MV-4-11 (cell line): Measurements from ENCODE around the gene TSPAN32.

Experiments used
- DNase-seq: peaks from one replicate; lab custom pipeline; 2025; lab: John Stamatoyannopoulos, UW

Gene TSPAN32

GRCh38 chr11:2304506-2305139 is 2.8 kb downstream of the TSPAN32 start:
- DNase-seq, result no peak

- DNase-seq, result peak; percentile 51
These were observed 3.4 kb downstream of the TSPAN32 start for GRCh38 chr11:2305140-2305778.

GRCh38 chr11:2305788-2306451 is 4.1 kb downstream of the TSPAN32 start:
- no peak for DNase-seq

GRCh38 chr11:2306452-2306823 is 4.6 kb downstream of the TSPAN32 start:
- no peak for DNase-seq

GRCh38 chr11:2306877-2307500 is 5.2 kb downstream of the TSPAN32 start:
- no peak for DNase-seq

GRCh38 chr11:2307501-2308331 is 5.9 kb downstream of the TSPAN32 start:
- DNase-seq, result no peak

GRCh38 chr11:2308713-2309112 is 6.9 kb downstream of the TSPAN32 start:
- no peak for DNase-seq

GRCh38 chr11:2309251-2310072 is 7.6 kb downstream of the TSPAN32 start:
- no peak for DNase-seq

GRCh38 chr11:2310073-2310785 is 8.4 kb downstream of the TSPAN32 start:
- DNase-seq, result no peak

GRCh38 chr11:2310786-2311352 is 9.1 kb downstream of the TSPAN32 start:
- no peak for DNase-seq

- DNase-seq, result no peak
These were observed 9.7 kb downstream of the TSPAN32 start for GRCh38 chr11:2311353-2312133.

GRCh38 chr11:2312232-2313042 is 10.6 kb downstream of the TSPAN32 start:
- no peak for DNase-seq

GRCh38 chr11:2313051-2313951 is 11.5 kb downstream of the TSPAN32 start:
- no peak for DNase-seq

GRCh38 chr11:2314136-2314524 is 12.3 kb downstream of the TSPAN32 start:
- DNase-seq, result no peak

- no peak for DNase-seq
These were observed 12.9 kb downstream of the TSPAN32 start for GRCh38 chr11:2314525-2315394.

GRCh38 chr11:2315395-2316168 is 13.8 kb downstream of the TSPAN32 start:
- DNase-seq, result no peak
